Epithelial cell of esophagus (primary cell): ENCODE measurements around the gene ANKRD66.
"Not testable (repeated sequence)": the region's sequence is repeated elsewhere in the genome, so short reads cannot be mapped to it uniquely, and the experiment has no call there.

Experiments
- DNase-seq: peaks from one replicate; pipeline ENCODE4 v3.0.0; 2010; ENCODE audit warnings: low read depth
- H3K4me3 ChIP-seq: 2 replicates; pipeline ENCODE4 v1.5.1; 2011; ENCODE audit warnings: mild to moderate bottlenecking, low read length, control low read depth
- TF ChIP-seq, protein P1 (sequence below): IDR thresholded peaks from 2 replicates; pipeline ENCODE4 v1.5.1; 2011; ENCODE audit warnings: low read depth, mild to moderate bottlenecking, low read length, control low read depth, inconsistent platforms; ENCODE audit not compliant: insufficient read depth; ENCODE audit errors: missing control alignments

ANKRD66 gene

DNA sequence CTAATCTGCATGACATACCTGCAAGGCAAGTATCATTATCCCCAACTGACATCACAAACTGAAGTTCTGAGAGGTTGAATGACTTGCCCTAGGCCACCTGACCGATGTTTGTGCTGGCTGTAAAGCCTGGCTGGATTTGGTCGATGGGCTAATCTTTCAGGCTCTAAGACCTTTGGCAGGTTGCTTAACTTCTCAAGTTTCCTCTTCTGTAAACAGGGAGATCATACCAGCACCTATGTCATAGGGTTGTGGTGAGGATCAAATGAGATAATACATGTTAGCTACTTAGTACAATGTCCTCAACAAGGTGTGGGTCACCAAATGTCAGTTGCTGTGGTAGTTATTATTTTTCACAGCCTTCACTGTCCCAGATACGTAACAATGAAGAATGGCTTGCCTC lies 14.2 kb downstream of the ANKRD66 start:
- H3K4me3 ChIP-seq = no peak overlapping the region
- TF ChIP-seq, protein P1, sequence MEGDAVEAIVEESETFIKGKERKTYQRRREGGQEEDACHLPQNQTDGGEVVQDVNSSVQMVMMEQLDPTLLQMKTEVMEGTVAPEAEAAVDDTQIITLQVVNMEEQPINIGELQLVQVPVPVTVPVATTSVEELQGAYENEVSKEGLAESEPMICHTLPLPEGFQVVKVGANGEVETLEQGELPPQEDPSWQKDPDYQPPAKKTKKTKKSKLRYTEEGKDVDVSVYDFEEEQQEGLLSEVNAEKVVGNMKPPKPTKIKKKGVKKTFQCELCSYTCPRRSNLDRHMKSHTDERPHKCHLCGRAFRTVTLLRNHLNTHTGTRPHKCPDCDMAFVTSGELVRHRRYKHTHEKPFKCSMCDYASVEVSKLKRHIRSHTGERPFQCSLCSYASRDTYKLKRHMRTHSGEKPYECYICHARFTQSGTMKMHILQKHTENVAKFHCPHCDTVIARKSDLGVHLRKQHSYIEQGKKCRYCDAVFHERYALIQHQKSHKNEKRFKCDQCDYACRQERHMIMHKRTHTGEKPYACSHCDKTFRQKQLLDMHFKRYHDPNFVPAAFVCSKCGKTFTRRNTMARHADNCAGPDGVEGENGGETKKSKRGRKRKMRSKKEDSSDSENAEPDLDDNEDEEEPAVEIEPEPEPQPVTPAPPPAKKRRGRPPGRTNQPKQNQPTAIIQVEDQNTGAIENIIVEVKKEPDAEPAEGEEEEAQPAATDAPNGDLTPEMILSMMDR = no peak
- peak; percentile 9 for DNase-seq

DNA sequence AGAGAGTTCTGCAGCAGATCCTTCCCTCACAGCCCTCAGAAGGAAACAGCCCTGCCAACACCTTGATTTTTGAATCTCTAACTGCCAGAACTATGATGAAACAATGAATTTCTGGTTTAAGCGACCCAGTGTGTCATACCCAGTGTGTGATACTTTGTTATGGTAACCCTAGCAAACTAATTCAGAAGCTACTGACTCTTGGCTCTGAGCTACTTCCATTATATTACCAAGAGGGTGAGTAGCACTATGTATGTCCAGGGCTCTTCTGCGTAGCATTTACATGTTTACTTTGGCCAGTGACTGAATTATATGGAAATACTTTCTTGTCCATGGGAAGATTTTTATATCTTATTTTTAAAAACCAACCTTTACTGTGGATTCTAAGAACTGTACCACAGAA lies 16.7 kb downstream of the ANKRD66 start:
- no peak overlapping the region for H3K4me3 ChIP-seq
- DNase-seq = peak; percentile 26
- TF ChIP-seq, protein P1 = no peak

DNA sequence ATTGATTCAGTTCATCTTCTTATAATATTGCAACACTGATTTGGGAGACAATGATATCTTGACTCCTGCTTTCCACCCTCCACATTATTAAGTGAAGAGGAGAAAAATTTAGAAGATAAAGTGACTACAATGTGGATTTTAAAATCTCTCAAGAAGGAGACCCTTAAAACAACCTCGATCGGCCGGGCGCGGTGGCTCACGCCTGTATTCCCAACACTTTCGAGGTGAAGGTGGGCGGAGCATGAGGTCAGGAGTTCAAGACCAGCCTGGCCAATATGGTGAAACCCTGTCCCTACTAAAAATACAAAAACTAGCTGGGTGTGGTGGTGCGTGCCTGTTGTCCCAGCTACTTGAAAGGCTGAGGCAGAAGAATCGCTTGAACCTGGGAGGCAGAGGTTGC lies 17.5 kb downstream of the ANKRD66 start:
- DNase-seq, H3K4me3 ChIP-seq: not testable (repeated sequence)

DNA sequence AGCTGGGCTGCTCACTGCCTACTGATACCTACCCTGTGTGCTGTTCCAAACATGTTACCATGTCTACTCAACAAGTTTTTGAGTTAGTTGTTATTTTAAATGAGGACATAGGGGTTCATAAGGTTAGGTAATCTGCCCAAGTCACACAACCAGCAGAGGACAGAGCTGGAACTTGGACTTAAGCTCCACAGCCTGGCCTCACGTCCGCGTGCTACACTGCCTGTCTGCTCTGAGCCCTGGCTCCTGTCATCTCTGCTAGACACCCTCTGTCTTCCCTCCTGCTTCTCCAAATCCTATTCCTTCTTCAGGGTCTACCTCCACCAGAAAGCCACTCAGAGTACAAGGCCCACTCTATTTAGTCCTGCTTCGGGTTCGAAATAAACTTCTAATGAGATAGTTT lies 18.2 kb downstream of the ANKRD66 start:
- DNase-seq = no peak
- H3K4me3 ChIP-seq = no peak overlapping the region

DNA sequence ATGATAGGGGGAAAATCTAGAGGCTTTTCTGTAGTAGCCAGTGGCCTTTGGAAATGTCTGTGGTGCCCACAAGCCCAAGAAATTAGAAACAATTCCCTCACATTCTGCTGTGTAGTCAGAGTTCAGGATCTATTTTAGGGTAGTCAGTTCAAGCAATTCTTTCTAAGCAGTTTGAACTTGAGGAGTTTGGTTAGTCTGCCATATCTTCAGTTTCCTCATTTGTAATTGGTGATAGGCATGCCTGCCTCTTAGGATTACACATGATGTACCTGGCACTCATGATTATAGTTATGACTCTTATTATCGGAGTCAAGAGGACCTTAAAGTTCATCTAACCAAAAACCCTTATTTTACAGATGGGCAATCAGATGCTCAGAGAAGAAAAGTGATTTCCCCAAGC lies 25.3 kb downstream of the ANKRD66 start:
- TF ChIP-seq, protein P1 = no peak
- no peak for DNase-seq
- H3K4me3 ChIP-seq = no peak overlapping the region

More for the DNA sequence above, 18.2 kb downstream of the ANKRD66 start:
- TF ChIP-seq, protein P1 = no peak

GRCh38 chr6:46772762-46773161 lies 26.0 kb downstream of the ANKRD66 start:
- H3K4me3 ChIP-seq = no peak overlapping the region
- TF ChIP-seq, protein P1 = no peak
- DNase-seq = no peak

GRCh38 chr6:46773201-46773855 lies 26.6 kb downstream of the ANKRD66 start:
- no peak overlapping the region for H3K4me3 ChIP-seq
- TF ChIP-seq, protein P1 = no peak
- DNase-seq = peak; percentile 36

GRCh38 chr6:46774736-46775135 lies 28.0 kb downstream of the ANKRD66 start:
- H3K4me3 ChIP-seq, DNase-seq: not testable (repeated sequence)
